Body of pancreas (tissue), 4 donors: ENCODE data around the gene MNAT1.

Experiments used
- POLR2A ChIP-seq, 3 donors: fragments of 450-650 bp; IDR thresholded peaks; one replicate each; pipeline ENCODE4 v1.6.1; 2016; ENCODE audit warnings: antibody characterized with exemption in 3 of 3, mild to moderate bottlenecking in 2 of 3
- TF ChIP-seq, protein P1 (sequence below), 7 experiments: fragments of 450-650 bp in 4 of 7; fragments of 200-600 bp in 3 of 7; sonication (generic) in 3 of 7; IDR thresholded peaks; one replicate each; pipeline ENCODE4 v1.5.1; 2016 to 2019; ENCODE audit warnings: antibody characterized with exemption in 7 of 7

DNA sequence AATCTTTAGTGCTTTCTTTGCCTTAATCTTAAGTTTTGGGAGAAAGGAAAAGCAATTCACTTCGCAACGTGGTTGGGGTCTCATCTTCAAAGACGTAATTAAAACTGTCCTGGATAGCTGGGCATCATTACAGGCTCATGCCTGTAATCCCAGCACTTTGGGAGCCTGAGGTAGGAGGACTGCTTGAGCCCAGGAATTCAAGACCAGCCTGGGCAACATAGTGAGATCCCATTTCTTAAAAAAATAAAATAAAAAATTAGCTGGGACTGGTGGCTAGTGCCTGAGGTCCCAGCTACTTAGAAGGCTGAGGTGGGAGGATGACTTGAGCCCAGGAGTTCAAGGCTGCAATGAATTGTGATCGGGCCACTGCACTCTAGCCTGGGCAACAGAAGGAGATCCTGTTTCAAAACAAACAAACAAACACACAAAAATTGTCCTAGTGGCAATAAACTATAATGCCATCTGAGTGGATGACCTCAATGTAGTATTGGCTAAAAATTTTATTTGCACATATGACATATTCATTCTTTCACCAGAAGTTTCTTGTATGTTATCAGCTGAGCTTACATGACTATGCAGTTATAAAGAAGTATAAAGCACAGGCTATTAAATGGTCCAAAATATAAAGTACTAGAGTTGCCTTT is 1.6 kb upstream of the MNAT1 start:
- TF ChIP-seq, protein P1, sequence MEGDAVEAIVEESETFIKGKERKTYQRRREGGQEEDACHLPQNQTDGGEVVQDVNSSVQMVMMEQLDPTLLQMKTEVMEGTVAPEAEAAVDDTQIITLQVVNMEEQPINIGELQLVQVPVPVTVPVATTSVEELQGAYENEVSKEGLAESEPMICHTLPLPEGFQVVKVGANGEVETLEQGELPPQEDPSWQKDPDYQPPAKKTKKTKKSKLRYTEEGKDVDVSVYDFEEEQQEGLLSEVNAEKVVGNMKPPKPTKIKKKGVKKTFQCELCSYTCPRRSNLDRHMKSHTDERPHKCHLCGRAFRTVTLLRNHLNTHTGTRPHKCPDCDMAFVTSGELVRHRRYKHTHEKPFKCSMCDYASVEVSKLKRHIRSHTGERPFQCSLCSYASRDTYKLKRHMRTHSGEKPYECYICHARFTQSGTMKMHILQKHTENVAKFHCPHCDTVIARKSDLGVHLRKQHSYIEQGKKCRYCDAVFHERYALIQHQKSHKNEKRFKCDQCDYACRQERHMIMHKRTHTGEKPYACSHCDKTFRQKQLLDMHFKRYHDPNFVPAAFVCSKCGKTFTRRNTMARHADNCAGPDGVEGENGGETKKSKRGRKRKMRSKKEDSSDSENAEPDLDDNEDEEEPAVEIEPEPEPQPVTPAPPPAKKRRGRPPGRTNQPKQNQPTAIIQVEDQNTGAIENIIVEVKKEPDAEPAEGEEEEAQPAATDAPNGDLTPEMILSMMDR (IDR thresholded peaks at IDR 0.05): no peak
- no peak for TF ChIP-seq POLR2A (IDR thresholded peaks at IDR 0.05)
